Measurements from ENCODE around the gene PEDS1.
A peak's percentile ranks its signal among the peaks of the same experiment; 100 is the strongest.

Gene PEDS1

DNA sequence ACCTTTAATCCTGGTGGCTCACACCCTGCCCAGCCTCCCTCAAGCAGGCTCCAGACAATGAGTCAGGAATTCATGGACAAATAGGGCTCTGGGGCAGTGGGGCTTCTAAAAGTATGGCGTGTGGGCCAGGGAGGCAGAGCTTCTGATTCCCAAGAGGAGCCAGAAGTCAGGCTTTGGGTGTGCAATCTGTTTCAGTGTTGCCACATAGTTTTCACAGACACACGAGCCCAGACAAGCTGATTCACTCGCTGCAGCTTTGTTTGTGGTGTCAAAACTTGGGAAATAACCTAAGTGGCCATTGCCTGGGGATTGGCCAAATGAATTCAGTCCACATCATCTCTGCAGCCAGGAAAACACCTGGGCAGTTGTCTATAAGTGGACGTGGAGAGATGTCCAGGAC is 9.2 kb downstream of the PEDS1 start:
- no peak for TF ChIP-seq CTCF (conservative IDR thresholded peaks at IDR 0.05; ENCODE audit: low read depth, low read length)
- peak; percentile 98 for DNase-seq (ENCODE audit: low read depth)
- no peak overlapping the region for H3K4me3 ChIP-seq (ENCODE audit: low read depth, low read length)

DNA sequence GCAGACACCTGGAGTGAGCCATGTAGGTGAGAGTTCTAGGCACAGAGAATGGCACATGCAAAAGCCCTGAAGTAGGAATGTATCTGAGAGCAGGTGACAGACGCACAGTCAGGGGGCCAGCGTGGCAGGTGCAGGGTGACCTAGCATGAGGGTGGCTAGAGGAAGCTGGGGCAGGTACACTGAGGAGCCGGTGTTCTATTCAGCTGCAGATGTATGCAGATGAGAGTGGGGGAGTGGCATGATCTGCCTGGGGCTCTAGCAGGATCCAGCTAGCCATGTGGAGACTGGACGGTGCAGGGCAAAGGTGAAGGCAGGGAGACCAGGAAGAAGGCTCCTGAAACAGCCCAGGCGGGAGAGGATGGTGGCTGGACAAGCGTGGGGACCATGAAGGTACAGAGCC is 10.7 kb downstream of the PEDS1 start:
- TF ChIP-seq CTCF (conservative IDR thresholded peaks at IDR 0.05; ENCODE audit: low read depth, low read length) = no peak
- no peak for DNase-seq (ENCODE audit: low read depth)
- no peak overlapping the region for H3K4me3 ChIP-seq (ENCODE audit: low read depth, low read length)

DNA sequence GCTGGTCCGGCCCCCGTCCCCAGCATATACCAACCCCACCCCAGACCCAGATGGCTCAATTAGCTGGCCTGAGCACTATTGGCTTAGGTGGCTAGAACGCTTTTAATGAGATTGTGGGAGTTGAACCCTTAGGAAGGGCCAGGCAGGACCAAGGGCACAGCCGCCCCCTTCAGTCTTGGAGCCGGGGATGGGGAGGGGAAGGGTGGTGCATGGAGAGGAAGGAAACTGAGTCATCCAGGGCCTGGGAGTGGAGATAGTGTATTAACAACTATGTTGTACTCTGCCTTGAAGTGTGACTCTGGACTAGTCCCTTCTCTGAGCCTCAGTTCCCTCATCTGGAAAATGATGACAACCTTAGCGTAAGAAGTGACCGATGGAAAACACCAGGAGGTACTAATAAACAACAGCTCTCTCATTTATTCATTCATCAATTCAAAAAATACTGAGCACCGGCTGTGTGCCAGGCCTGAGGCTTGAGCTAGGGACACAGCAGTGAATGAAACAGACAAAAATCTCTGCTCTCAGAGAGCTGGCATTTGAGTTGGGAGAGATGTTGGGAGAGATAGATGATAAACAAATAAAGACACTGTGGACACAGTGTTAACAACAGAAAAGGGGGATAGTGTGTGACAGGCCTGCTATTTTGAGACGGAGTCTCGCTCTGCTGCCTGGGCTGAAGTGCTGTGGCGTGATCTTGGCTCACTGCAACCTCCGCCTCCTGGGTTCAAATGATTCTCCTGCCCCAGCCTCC is 11.5 kb downstream of the PEDS1 start:
- H3K4me3 ChIP-seq (ENCODE audit: low read depth, low read length) = no peak overlapping the region
- TF ChIP-seq CTCF (conservative IDR thresholded peaks at IDR 0.05; ENCODE audit: low read depth, low read length) = no peak
- DNase-seq (ENCODE audit: low read depth) = no peak

- H3K4me3 ChIP-seq (ENCODE audit: low read depth, low read length) = no peak overlapping the region
- DNase-seq (ENCODE audit: low read depth) = no peak
- TF ChIP-seq CTCF (conservative IDR thresholded peaks at IDR 0.05; ENCODE audit: low read depth, low read length) = no peak
Measured at GRCh38 chr20:50141018-50141675, 12.4 kb downstream of the PEDS1 start.

DNA sequence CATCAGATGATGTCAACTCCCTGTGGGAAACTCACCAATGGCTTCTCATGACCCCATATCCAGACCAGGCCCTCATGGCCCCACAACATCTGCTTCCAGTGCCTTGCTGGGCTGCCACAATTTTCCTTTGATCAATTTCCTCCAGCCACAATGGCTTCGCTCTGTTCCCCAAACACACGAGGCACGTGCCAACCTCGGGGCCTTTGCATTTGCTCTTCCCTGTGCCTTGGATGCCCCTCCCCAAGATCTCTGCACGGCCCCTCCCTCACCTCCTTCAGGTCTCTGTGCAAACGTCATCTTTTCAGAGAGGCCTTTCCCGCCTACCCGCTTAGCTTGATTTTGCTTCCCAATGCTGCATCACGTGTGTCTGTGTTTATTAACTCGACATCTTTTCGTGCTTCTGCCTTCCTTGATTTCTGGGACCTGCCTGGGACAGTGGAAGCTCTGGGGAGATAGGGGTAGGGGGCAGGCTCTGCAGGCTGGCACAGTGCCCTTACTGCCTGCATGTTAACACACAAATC is 13.1 kb downstream of the PEDS1 start:
- H3K4me3 ChIP-seq (ENCODE audit: low read depth, low read length) = no peak overlapping the region
- DNase-seq (ENCODE audit: low read depth) = no peak
- TF ChIP-seq CTCF (conservative IDR thresholded peaks at IDR 0.05; ENCODE audit: low read depth, low read length) = no peak

DNA sequence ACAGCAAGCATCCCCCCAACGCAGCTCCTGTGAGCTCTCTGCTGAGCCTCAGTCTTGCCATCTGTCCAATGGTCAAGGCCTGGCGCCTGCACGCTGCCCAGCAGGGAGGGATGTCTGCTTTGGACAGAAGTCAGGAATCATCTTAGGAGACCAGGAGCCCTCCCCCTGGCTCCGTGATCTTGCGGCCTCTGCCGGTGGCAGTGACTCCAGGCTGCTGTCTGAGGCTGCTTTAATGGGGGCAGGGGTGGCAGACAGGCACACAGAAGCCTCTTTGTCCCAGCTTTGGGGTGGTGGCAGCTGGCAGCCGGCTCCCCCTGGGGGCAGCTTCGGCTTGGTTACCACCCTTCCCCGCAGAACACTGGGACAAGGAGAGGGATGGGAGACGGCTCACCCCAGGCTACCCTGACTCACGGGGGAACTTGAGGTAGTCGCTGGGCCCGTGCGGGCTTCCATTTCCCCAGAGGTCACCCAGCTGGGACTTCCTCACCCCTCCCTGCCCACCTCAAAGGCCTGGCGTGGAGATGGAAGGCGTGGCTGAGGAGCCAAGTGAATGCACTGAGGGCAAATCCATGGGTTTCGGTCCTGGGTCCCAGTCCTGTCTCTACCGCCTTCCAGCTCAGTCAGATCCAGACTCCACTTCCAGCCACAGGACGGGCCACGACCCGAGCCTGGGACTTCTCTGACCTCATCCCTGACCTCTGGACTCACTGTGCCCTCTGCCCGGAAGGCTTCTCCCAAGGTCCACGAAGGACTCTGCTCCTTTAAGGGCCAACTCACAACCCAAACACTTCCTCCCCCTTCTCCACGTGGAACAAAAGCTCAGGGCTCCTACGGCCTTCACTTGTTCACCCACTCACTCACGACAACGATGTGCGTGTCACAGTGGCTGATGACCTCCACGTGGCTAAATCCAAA is 14.8 kb downstream of the PEDS1 start:
- no peak for DNase-seq (ENCODE audit: low read depth)
- H3K4me3 ChIP-seq (ENCODE audit: low read depth, low read length) = no peak overlapping the region
- peak; percentile 13 for TF ChIP-seq CTCF (conservative IDR thresholded peaks at IDR 0.05; ENCODE audit: low read depth, low read length)

Data from choroid plexus epithelial cell (primary cell).